Activated T-cell treated with anti-CD3 and anti-CD28 coated beads, Interleukin-2, amount 50 U/mL, for 4 hours (primary cell): ENCODE data around the gene NUP37. TPM values are rescaled to one million over a fixed set of nuclear protein-coding genes. Genes with fewer than 3 reads are reported as not detected.

Experiments used
- ATAC-seq, 2 donors: fragments of 200-7000 bp; cut with Tn5 transposase; one replicate each; pipeline ENCODE4 v1.10.0; 2021
- DNase-seq: peaks from one replicate; pipeline ENCODE4 v3.0.0-alpha.2; 2020
- H3K27me3 Mint-ChIP-seq: one replicate; pipeline ENCODE4 v1.8.0; 2021; ENCODE audit warnings: low read depth, mixed read lengths
- H3K36me3 Mint-ChIP-seq: one replicate; pipeline ENCODE4 v1.8.0; 2022; ENCODE audit warnings: mixed read lengths; ENCODE audit not compliant: insufficient read depth
- H3K4me1 Mint-ChIP-seq: one replicate; pipeline ENCODE4 v1.8.0; 2021; ENCODE audit warnings: low read depth, mixed read lengths
- H3K4me3 Mint-ChIP-seq: one replicate; pipeline ENCODE4 v1.8.0; 2021; ENCODE audit warnings: mild to moderate bottlenecking, moderate library complexity, mixed read lengths
- H3K9me3 Mint-ChIP-seq: one replicate; pipeline ENCODE4 v1.8.0; 2021; ENCODE audit warnings: mixed read lengths
- total RNA-seq, 3 donors: library from RNA; stranded (reverse); gene quantifications; one replicate each; pipeline ENCODE4 v1.2.1, GENCODE V29; 2021

Gene NUP37
- total RNA-seq, 3 donors from 2014 or later: 46.5 to 64.5 (median 55.6) TPM

DNA sequence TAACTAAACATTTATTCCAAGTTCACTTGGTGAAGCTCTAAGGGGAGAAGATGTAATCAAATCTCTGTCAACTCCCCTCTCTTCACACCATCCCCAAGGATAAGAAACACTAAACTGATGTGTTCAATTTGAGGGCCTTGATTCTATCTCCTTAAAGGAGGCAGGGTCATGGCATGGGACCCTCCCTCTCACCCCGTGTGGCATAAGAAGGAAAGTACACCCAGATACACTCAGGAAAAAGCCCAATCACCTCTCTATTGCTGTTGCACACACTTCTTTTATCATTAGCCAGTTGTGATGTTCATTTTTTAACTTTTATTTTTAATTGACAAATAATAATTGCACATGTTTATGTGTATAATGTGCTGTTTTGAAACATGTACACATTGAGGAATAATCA lies 93.2 kb downstream of the NUP37 start:
- no peak for ATAC-seq
- no peaks in the 10 kb centered on the region for H3K9me3 Mint-ChIP-seq
- no peak for DNase-seq
- no peaks in the 10 kb centered on the region for H3K27me3 Mint-ChIP-seq
- H3K4me3 Mint-ChIP-seq: no peak overlapping the region
- H3K4me1 Mint-ChIP-seq: no peaks in the 10 kb centered on the region
- H3K36me3 Mint-ChIP-seq: peaks cover 27% of the 10 kb centered on the region

- no peaks in the 10 kb centered on the region for H3K4me1 Mint-ChIP-seq
Measured at GRCh38 chr12:102024765-102025164, 95.1 kb downstream of the NUP37 start.

DNA sequence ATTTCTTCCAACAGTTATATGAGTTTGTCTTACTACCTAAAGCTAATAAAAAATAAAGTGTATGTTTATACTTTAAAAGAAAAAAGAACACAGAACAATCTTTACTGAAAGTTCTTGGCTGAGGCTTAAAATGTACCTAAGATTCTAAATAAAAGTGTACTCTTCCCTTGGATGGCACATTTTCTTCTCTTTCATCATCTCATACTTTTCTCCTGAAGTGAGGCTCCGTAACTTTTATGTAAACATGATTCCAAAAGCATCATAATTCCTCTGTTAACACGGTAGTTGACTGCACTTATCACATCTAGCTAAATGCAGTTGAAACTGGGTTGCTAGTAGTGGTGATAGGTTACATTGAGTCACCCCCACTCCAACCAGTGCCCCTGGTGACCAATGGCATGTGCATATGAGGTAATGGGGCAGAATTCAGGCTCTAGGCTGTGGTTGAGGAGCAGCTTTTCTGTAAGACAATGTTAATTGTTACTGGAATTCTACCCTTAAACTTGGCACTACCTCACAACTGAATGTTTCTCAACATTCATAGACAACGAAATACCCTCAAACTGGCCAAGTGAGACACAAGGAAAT lies 96.5 kb downstream of the NUP37 start:
- H3K9me3 Mint-ChIP-seq: no peaks in the 10 kb centered on the region
- H3K4me3 Mint-ChIP-seq: no peak overlapping the region

More at GRCh38 chr12:102024765-102025164, 95.1 kb downstream of the NUP37 start:
- Mint-ChIP-seq H3K9me3 (no peaks in the 10 kb centered on the region), H3K4me3 (no peak overlapping the region), H3K36me3 (peaks cover 30% of the 10 kb centered on the region), H3K27me3 (no peaks in the 10 kb centered on the region)
- no peak for DNase-seq
- no peak for ATAC-seq

More for the DNA sequence above, 96.5 kb downstream of the NUP37 start:
- no peaks in the 10 kb centered on the region for H3K27me3 Mint-ChIP-seq
- ATAC-seq (no peak), DNase-seq (no peak)
- no peaks in the 10 kb centered on the region for H3K4me1 Mint-ChIP-seq
- peaks cover 28% of the 10 kb centered on the region for H3K36me3 Mint-ChIP-seq

Other genes with a start within 250 kb of the NUP37 start
- gene DRAM1, start 242.5 kb downstream of the NUP37 start, total RNA-seq: 1 to 10 TPM; 1.7 to 3.4 (median 3.1) TPM
- 10 to 100 TPM; 18.8 to 24.9 (median 22.6) TPM for gene WASHC3, start 58.1 kb downstream of the NUP37 start, total RNA-seq
- gene PARPBP, start 69 bp upstream of the NUP37 start, total RNA-seq: 1 to 10 TPM; 6.0 to 8.9 (median 7.8) TPM
- under 1 TPM in 2 of 3 donors, not detected in 1; 0.30 to 0.45 TPM for gene PMCH, start 77.7 kb upstream of the NUP37 start, total RNA-seq